ENCODE measurements around the gene TCFL5. TPM values are rescaled to one million over a fixed set of nuclear protein-coding genes. Genes with fewer than 3 reads are reported as not detected.

The TCFL5 gene
- total RNA-seq, 1 donor: 23.7 TPM

DNA sequence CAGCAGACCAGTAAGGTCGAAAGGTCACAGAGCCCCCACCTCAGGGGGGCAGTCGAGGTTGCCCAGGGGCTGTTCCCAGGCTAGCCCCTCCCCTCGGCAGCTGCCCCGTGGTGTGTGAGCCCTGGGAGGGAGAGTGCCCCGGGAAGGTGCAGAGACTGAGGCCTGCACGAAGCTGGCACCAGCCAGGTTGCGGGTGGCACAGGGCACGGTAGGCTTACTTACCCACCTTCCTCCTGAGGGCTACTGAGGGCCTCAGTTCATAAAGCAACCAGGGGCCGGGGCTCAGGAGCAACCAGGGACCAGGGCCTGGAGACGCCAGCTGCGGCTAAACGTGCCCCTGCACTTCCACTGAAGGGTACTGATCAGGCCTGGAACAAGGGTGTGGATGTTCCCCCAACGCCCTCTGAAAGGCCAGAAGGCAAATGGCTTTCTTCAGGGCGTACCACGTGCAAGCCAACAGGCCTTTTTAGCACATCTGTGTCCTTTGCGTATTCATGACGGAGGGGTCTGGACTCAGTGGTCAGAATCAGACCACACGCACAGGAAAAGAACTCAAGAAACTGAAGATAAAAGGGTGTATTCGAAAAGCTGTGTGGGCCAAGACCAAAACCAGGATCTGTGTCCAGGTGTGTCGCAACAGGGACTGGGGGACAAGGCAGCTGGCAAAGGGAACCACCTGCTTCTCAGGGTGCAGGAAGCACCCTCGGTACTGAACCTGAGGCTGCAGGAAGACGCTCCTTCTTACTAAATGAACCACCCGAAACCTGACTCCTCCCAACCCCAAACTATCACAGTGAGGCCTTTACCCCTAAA is 24.5 kb upstream of the TCFL5 start:
- H3K4me3 ChIP-seq (ENCODE audit: low read depth, low read length): no peak overlapping the region
- no peak for DNase-seq (ENCODE audit: low read depth)
- TF ChIP-seq, protein P1, sequence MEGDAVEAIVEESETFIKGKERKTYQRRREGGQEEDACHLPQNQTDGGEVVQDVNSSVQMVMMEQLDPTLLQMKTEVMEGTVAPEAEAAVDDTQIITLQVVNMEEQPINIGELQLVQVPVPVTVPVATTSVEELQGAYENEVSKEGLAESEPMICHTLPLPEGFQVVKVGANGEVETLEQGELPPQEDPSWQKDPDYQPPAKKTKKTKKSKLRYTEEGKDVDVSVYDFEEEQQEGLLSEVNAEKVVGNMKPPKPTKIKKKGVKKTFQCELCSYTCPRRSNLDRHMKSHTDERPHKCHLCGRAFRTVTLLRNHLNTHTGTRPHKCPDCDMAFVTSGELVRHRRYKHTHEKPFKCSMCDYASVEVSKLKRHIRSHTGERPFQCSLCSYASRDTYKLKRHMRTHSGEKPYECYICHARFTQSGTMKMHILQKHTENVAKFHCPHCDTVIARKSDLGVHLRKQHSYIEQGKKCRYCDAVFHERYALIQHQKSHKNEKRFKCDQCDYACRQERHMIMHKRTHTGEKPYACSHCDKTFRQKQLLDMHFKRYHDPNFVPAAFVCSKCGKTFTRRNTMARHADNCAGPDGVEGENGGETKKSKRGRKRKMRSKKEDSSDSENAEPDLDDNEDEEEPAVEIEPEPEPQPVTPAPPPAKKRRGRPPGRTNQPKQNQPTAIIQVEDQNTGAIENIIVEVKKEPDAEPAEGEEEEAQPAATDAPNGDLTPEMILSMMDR (IDR thresholded peaks at IDR 0.05; ENCODE audit: insufficient read depth, low read length): no peak

DNA sequence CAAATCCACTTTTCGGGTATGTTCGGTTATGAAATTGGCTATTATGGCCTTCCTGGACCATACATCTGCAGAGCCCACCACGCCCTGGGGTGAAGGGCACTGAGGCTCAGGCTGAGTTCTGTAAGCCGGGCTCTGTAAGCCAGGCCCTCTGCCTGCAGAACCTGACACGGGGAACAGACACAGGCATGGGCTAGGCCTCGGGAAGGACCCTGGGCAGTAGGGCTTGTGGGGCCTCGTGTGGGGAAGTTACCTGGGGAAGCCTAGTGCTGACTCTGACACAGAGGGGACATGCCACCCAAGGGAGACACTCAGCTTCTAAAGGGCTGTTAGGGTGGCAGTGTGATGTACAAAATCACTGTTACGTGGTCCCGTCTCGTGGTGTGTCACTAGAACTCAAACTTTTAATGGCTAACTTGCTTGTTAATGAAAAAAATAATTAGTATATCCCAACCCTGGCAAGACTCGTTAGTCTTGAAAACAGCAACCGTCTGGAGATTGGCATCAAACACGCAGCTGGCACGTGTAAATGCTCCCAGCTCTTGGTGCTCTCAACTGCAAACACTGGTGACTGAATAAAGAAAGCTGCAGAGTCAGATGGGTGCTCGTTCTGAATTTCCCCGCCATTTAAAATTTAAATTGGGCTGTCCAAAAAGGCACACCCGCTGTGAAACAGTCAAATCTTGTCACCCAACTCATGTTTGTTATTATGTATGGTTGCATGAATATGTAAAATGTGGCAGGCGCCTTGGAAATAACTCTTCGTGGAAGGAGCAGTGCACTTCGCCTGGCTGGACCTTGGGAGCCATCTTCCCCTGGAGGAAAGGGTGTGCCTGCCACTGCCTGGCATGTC is 23.6 kb upstream of the TCFL5 start:
- no peak for DNase-seq (ENCODE audit: low read depth)
- H3K4me3 ChIP-seq (ENCODE audit: low read depth, low read length): no peak overlapping the region
- TF ChIP-seq, protein P1 (IDR thresholded peaks at IDR 0.05; ENCODE audit: insufficient read depth, low read length): no peak

DNA sequence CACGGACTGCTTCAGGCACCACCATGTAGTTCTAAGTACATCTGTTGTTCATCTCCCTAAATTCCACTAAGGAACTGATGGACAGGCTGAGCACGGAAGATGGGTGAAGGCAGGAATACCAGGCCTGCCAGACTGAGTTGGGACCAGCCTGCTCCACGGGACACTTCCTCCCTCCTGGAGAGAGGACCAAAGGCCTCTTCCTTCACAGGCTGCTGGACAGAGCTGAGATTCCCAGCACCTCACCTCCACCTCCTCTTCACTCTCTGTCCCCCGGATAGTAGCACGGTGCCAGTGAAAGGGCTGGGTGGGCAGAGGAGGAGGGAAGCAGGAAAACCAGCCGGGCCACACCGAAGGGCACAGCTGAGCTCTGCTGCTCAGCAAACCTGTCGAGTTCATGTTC is 22.9 kb upstream of the TCFL5 start:
- TF ChIP-seq, protein P1 (IDR thresholded peaks at IDR 0.05; ENCODE audit: insufficient read depth, low read length): no peak
- no peak overlapping the region for H3K4me3 ChIP-seq (ENCODE audit: low read depth, low read length)
- DNase-seq (ENCODE audit: low read depth): no peak

DNA sequence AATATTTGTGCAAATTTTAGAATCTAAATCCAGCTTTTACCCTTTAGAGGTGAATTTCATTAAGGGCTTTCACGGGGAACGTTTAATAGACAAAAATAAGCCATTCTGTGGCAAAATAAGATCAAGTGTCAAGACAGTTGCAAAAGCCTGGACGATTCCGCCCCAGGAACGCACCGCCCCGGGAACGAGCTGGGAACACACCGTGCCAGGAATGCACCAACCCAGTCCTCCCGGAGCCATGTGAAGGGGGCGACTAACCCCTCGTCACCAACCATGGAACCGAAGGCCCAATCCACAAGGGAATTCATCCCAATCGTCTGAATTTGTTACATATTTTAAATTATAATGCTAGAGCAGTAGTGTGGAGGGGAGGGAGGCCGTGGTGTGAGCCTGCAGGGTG is 20.8 kb upstream of the TCFL5 start:
- no peak overlapping the region for H3K4me3 ChIP-seq (ENCODE audit: low read depth, low read length)
- TF ChIP-seq, protein P1 (IDR thresholded peaks at IDR 0.05; ENCODE audit: insufficient read depth, low read length): no peak
- no peak for DNase-seq (ENCODE audit: low read depth)

DNA sequence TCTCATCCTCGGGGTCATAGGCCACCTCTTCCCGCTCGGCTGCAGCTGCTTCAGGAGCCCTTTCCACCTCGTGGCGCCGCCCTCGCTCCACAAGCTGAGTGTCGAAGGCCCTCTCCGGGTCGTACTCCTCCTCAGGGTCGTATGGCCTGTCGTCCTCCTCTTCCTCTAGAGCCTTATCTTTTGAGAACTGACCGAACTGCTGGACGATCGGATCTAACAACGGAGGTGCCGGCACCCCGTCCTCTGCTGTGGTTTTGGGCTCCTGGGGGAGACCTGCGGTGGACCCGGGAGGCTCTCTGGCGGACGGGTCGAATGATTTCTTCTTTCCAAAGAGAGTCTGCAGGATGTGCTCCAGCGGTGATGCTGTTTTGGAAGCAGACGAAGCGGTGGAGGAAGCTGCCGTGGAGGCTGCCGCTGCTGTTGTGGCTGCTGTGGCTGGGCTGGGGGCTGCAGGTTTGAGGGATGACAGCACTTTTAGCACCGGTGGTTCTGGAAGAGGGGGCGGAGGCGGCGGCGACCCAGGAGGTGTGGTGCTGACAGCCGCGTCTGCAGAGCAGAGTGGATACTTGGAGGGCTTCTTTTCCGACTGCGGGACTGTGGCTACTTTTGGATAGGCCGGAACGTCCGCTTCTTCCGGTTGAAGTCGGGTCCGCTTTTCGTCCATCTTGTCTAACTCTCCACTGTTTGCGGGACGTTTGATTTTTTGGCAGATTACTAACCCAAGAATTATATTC is 20.2 kb upstream of the TCFL5 start:
- no peak overlapping the region for H3K4me3 ChIP-seq (ENCODE audit: low read depth, low read length)
- TF ChIP-seq, protein P1 (IDR thresholded peaks at IDR 0.05; ENCODE audit: insufficient read depth, low read length): no peak
- no peak for DNase-seq (ENCODE audit: low read depth)

DNA sequence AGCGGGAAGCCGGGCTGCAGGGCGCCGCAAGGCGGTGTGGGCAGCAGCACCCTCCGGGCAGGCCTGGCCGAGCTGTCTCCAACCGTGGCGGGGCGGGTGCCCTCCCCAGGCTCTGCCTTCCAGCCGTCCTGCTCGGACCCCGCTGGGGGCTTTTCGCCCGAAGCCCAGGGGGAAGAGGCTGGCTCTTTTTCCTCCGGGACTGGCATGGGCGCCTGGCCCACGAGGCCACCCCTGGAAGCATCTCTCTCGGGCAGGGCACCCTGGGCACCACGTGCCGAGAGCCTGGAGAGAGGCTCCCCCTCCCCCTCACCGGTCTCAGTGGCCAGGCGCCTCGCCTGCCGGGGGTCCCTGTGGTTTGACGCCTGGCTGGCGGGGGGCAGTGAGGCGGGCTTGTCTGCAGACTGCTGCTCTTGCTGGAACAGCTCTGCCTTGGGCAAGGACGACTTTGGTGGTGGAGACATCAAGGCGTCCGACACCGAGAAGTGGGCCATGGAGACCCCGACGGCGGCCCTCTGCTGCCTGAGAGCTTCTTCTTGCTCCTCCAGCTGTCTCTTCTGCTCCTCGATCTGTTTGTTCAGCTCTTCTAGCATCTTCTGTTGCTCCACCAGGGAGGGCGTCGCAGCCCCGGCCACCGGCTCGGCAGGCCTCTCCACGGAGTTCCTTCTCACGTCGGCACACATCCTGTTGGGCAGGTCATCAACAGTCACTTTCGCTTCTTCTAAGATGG is 19.5 kb upstream of the TCFL5 start:
- no peak overlapping the region for H3K4me3 ChIP-seq (ENCODE audit: low read depth, low read length)
- TF ChIP-seq, protein P1 (IDR thresholded peaks at IDR 0.05; ENCODE audit: insufficient read depth, low read length): no peak

More for the DNA sequence above, 19.5 kb upstream of the TCFL5 start:
- DNase-seq (ENCODE audit: low read depth): no peak

Data from fibroblast of the aortic adventitia (primary cell).